ENCODE measurements around the gene RAMP2. TPM values are rescaled to one million over a fixed set of nuclear protein-coding genes. Genes with fewer than 3 reads are reported as not detected.

Gene RAMP2
- polyA plus RNA-seq, 4 donors: 1.1 to 48.2 (median 16.4) TPM

DNA sequence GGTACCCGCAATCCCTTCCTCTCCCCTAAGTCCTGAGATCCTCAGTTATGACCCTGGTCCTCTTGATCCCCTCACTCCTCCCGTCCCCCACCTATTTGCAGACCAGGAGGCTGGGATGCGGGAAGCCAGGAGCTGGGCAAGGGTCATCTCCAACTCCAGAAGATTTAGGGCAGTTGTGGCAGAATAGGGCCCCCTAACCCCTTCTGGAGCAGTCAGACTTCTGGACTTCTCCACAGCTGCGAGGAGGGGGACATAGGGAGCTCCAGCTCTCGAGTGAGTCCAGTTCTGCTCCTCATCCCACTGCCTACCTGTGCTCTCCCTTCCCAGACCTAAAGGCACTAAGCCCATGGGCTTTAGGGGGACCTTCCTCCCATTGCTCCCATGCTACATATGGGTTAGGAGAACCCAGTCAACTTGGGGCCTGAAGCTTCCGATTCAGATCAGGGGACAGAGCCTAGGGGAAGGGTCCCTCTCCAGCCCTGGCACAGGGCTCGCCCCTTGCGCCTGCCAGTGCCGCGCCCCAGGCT, 20.7 kb downstream of the RAMP2 start:
- Histone ChIP-seq H3K4me3 (ENCODE audit: low read depth in 1 of 3, low read length in 3 of 3) (peak overlapping the region in 1 of 3 donors; percentile 60), H3K9me3 (ENCODE audit: control insufficient read depth in 2 of 2, insufficient read depth in 1 of 2, low read depth in 1 of 2, low read length in 1 of 2) (no peaks in the 10 kb centered on the region), H3K4me1 (ENCODE audit: control insufficient read depth in 3 of 3, insufficient read depth in 2 of 3, low read depth in 1 of 3, low read length in 2 of 3) (peaks cover 0 to 40% (median 0%) of the 10 kb centered on the region in 3 donors), H3K27me3 (ENCODE audit: control insufficient read depth in 3 of 3, insufficient read depth in 3 of 3, low read length in 3 of 3) (peaks cover 0 to 53% (median 13%) of the 10 kb centered on the region in 3 donors), H3K36me3 (ENCODE audit: control insufficient read depth in 3 of 3, insufficient read depth in 2 of 3, low read depth in 1 of 3, low read length in 3 of 3) (peaks cover 0 to 72% (median 6%) of the 10 kb centered on the region in 3 donors), H3K27ac (ENCODE audit: low read depth in 1 of 3, low read length in 2 of 3) (no peak overlapping the region)
- WGBS, 3 donors: 14 to 36% (median 29%) methylated on average over 7 to 10 of the region's 10 CpGs
- DNase-seq: peak in 1 of 2 donors; percentile 34
- FAIRE-seq: no peak

- Histone ChIP-seq H3K27me3 (ENCODE audit: control insufficient read depth in 3 of 3, insufficient read depth in 3 of 3, low read length in 3 of 3) (peaks cover 0 to 56% (median 13%) of the 10 kb centered on the region in 3 donors), H3K27ac (ENCODE audit: low read depth in 1 of 3, low read length in 2 of 3) (no peak overlapping the region), H3K4me1 (ENCODE audit: control insufficient read depth in 3 of 3, insufficient read depth in 2 of 3, low read depth in 1 of 3, low read length in 2 of 3) (peaks cover 0 to 40% (median 0%) of the 10 kb centered on the region in 3 donors), H3K36me3 (ENCODE audit: control insufficient read depth in 3 of 3, insufficient read depth in 2 of 3, low read depth in 1 of 3, low read length in 3 of 3) (peaks cover 0 to 71% (median 6%) of the 10 kb centered on the region in 3 donors), H3K4me3 (ENCODE audit: low read depth in 1 of 3, low read length in 3 of 3) (peak overlapping the region in 1 of 3 donors; percentile 60), H3K9me3 (ENCODE audit: control insufficient read depth in 2 of 2, insufficient read depth in 1 of 2, low read depth in 1 of 2, low read length in 1 of 2) (no peaks in the 10 kb centered on the region)
- FAIRE-seq (no peak), DNase-seq (no peak)
- WGBS, 3 donors: 26 to 38% (median 38%) methylated on average over 24 to 29 of the region's 29 CpGs
These were observed 21.4 kb downstream of the RAMP2 start for GRCh38 chr17:42782166-42783061.

DNA sequence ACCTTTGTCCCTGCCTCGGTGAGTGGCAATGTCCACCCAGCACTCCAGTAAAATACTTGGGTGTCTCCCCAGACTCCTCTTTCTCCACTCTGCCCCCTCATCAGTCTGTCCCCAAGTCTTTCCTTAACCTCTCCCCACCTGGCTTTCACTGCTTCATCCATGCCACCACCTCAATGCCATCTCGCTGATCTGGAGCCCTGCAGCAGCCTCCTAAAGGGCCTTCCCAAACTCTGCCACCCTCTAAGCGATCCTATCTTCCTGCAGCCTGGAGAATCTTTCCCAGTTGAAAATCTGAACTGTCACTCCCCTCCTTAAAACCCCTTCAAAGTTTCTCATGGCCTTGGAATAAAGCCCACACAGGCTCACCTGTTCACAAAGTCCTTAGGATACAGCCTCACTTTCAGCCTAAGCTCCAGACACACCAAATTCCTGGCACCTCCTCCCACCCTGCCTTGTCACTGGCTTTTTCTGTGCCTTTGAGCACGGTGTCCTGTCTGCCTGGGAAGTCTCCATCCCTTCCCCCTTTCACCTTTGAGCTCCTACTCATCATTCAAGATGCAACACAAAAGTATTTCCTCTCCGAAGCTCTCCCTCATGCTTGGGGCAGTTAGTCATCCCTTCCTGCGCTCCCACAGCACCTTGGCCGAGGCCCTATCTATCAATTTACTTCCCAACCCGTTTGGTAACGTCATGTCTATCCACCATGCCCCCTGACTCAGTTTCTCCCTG, 22.2 kb downstream of the RAMP2 start:
- Histone ChIP-seq H3K4me3 (ENCODE audit: low read depth in 1 of 3, low read length in 3 of 3) (peak overlapping the region in 1 of 3 donors; percentile 60), H3K27me3 (ENCODE audit: control insufficient read depth in 3 of 3, insufficient read depth in 3 of 3, low read length in 3 of 3) (peaks cover 0 to 56% (median 13%) of the 10 kb centered on the region in 3 donors), H3K36me3 (ENCODE audit: control insufficient read depth in 3 of 3, insufficient read depth in 2 of 3, low read depth in 1 of 3, low read length in 3 of 3) (peaks cover 0 to 70% (median 2%) of the 10 kb centered on the region in 3 donors), H3K4me1 (ENCODE audit: control insufficient read depth in 3 of 3, insufficient read depth in 2 of 3, low read depth in 1 of 3, low read length in 2 of 3) (peaks cover 0 to 40% (median 0%) of the 10 kb centered on the region in 3 donors), H3K27ac (ENCODE audit: low read depth in 1 of 3, low read length in 2 of 3) (no peak overlapping the region), H3K9me3 (ENCODE audit: control insufficient read depth in 2 of 2, insufficient read depth in 1 of 2, low read depth in 1 of 2, low read length in 1 of 2) (no peaks in the 10 kb centered on the region)
- no peak for DNase-seq
- WGBS, 3 donors: 35 to 51% (median 44%) methylated on average over 9 of the region's 9 CpGs
- FAIRE-seq: no peak

- 40 to 84% (median 68%) methylated on average over 22 of the region's 22 CpGs for WGBS, 3 donors
- H3K4me1 ChIP-seq (ENCODE audit: control insufficient read depth in 3 of 3, insufficient read depth in 2 of 3, low read depth in 1 of 3, low read length in 2 of 3): peaks cover 0 to 39% (median 0%) of the 10 kb centered on the region in 3 donors
- H3K27me3 ChIP-seq (ENCODE audit: control insufficient read depth in 3 of 3, insufficient read depth in 3 of 3, low read length in 3 of 3): peaks cover 0 to 56% (median 13%) of the 10 kb centered on the region in 3 donors
- no peaks in the 10 kb centered on the region for H3K9me3 ChIP-seq (ENCODE audit: control insufficient read depth in 2 of 2, insufficient read depth in 1 of 2, low read depth in 1 of 2, low read length in 1 of 2)
- no peak overlapping the region for H3K27ac ChIP-seq (ENCODE audit: low read depth in 1 of 3, low read length in 2 of 3)
- no peak overlapping the region for H3K4me3 ChIP-seq (ENCODE audit: low read depth in 1 of 3, low read length in 3 of 3)
- FAIRE-seq: no peak
- DNase-seq: no peak
- H3K36me3 ChIP-seq (ENCODE audit: control insufficient read depth in 3 of 3, insufficient read depth in 2 of 3, low read depth in 1 of 3, low read length in 3 of 3): peaks cover 0 to 70% (median 2%) of the 10 kb centered on the region in 3 donors
These were observed 22.7 kb downstream of the RAMP2 start for GRCh38 chr17:42783791-42784138.

GRCh38 chr17:42784409-42784808, 23.4 kb downstream of the RAMP2 start:
- H3K27me3 ChIP-seq (ENCODE audit: control insufficient read depth in 3 of 3, insufficient read depth in 3 of 3, low read length in 3 of 3): peaks cover 0 to 56% (median 13%) of the 10 kb centered on the region in 3 donors
- peaks cover 0 to 67% (median 0%) of the 10 kb centered on the region in 3 donors for H3K36me3 ChIP-seq (ENCODE audit: control insufficient read depth in 3 of 3, insufficient read depth in 2 of 3, low read depth in 1 of 3, low read length in 3 of 3)
- no peak overlapping the region for H3K27ac ChIP-seq (ENCODE audit: low read depth in 1 of 3, low read length in 2 of 3)
- peaks cover 0 to 32% (median 0%) of the 10 kb centered on the region in 3 donors for H3K4me1 ChIP-seq (ENCODE audit: control insufficient read depth in 3 of 3, insufficient read depth in 2 of 3, low read depth in 1 of 3, low read length in 2 of 3)
- no peaks in the 10 kb centered on the region for H3K9me3 ChIP-seq (ENCODE audit: control insufficient read depth in 2 of 2, insufficient read depth in 1 of 2, low read depth in 1 of 2, low read length in 1 of 2)
- FAIRE-seq (no peak), DNase-seq (no peak)
- no peak overlapping the region for H3K4me3 ChIP-seq (ENCODE audit: low read depth in 1 of 3, low read length in 3 of 3)
- 46 to 81% (median 68%) methylated on average over 23 to 25 of the region's 25 CpGs for WGBS, 3 donors

- DNase-seq (no peak), FAIRE-seq (no peak)
- Histone ChIP-seq H3K27me3 (ENCODE audit: control insufficient read depth in 3 of 3, insufficient read depth in 3 of 3, low read length in 3 of 3) (peaks cover 0 to 56% (median 13%) of the 10 kb centered on the region in 3 donors), H3K4me3 (ENCODE audit: low read depth in 1 of 3, low read length in 3 of 3) (no peak overlapping the region), H3K9me3 (ENCODE audit: control insufficient read depth in 2 of 2, insufficient read depth in 1 of 2, low read depth in 1 of 2, low read length in 1 of 2) (no peaks in the 10 kb centered on the region), H3K4me1 (ENCODE audit: control insufficient read depth in 3 of 3, insufficient read depth in 2 of 3, low read depth in 1 of 3, low read length in 2 of 3) (peaks cover 0 to 26% (median 0%) of the 10 kb centered on the region in 3 donors), H3K27ac (ENCODE audit: low read depth in 1 of 3, low read length in 2 of 3) (no peak overlapping the region), H3K36me3 (ENCODE audit: control insufficient read depth in 3 of 3, insufficient read depth in 2 of 3, low read depth in 1 of 3, low read length in 3 of 3) (peaks cover 0 to 61% (median 0%) of the 10 kb centered on the region in 3 donors)
- 39 to 86% (median 61%) methylated on average over 46 to 52 of the region's 52 CpGs for WGBS, 3 donors
These were observed 24.0 kb downstream of the RAMP2 start for GRCh38 chr17:42784811-42785592.

- WGBS, 3 donors: 88 to 94% (median 93%) methylated on average over 11 of the region's 11 CpGs
- peaks cover 0 to 62% (median 0%) of the 10 kb centered on the region in 3 donors for H3K36me3 ChIP-seq (ENCODE audit: control insufficient read depth in 3 of 3, insufficient read depth in 2 of 3, low read depth in 1 of 3, low read length in 3 of 3)
- peaks cover 0 to 44% (median 10%) of the 10 kb centered on the region in 3 donors for H3K27me3 ChIP-seq (ENCODE audit: control insufficient read depth in 3 of 3, insufficient read depth in 3 of 3, low read length in 3 of 3)
- no peaks in the 10 kb centered on the region for H3K9me3 ChIP-seq (ENCODE audit: control insufficient read depth in 2 of 2, insufficient read depth in 1 of 2, low read depth in 1 of 2, low read length in 1 of 2)
- H3K4me1 ChIP-seq (ENCODE audit: control insufficient read depth in 3 of 3, insufficient read depth in 2 of 3, low read depth in 1 of 3, low read length in 2 of 3): peaks cover 0 to 11% (median 0%) of the 10 kb centered on the region in 3 donors
- FAIRE-seq (no peak), DNase-seq (no peak)
- H3K4me3 ChIP-seq (ENCODE audit: low read depth in 1 of 3, low read length in 3 of 3): no peak overlapping the region
- H3K27ac ChIP-seq (ENCODE audit: low read depth in 1 of 3, low read length in 2 of 3): no peak overlapping the region
These were observed 26.2 kb downstream of the RAMP2 start for GRCh38 chr17:42787266-42787665.

All from small intestine (tissue), 7 donors.